ENCODE data around the gene OFD1. TPM values are rescaled to one million over a fixed set of nuclear protein-coding genes. Genes with fewer than 3 reads are reported as not detected.

Gene OFD1
- total and polyA plus RNA-seq, 2 of the 8 experiments (the other 6 are each of a cell fraction or from before 2014, with no cell fraction given), result 8.0 to 23.4 TPM

GRCh38 chrX:13750812-13751211 lies 16.3 kb downstream of the OFD1 start:
- POLR2A ChIA-PET (ENCODE audit: partially characterized antibody), result interaction anchor here (1.5 kb wide), 1 partner anchor 17 kb away, joined by 3 read pairs; no protein-coding TSS in a partner anchor
- H3K4me2 ChIP-seq (ENCODE audit: insufficient read depth in 1 of 2, low read depth in 2 of 2, low read length in 2 of 2), result no peak overlapping the region
- no peak overlapping the region for H4K91ac ChIP-seq (replicated peaks; ENCODE audit: insufficient read length, low read length)
- H3K9ac ChIP-seq (replicated peaks in 1 of 4; ENCODE audit: extremely low read depth in 1 of 4, low read depth in 3 of 4, low read length in 3 of 4), result no peak overlapping the region
- no peaks in the 10 kb centered on the region for H3K27me3 ChIP-seq (replicated peaks in 1 of 4; ENCODE audit: control insufficient read depth in 3 of 4, extremely low read depth in 1 of 4, insufficient read depth in 3 of 4, low read length in 3 of 4)
- no peak overlapping the region for H3K4ac ChIP-seq (replicated peaks; ENCODE audit: insufficient read length, low read depth, low read length)
- H3K79me1 ChIP-seq (ENCODE audit: low read depth, low read length), result no peaks in the 10 kb centered on the region
- H3K36me3 ChIP-seq (ENCODE audit: control insufficient read depth in 2 of 4, insufficient read depth in 4 of 4, low read length in 3 of 4), result peaks cover 0 to 54% (median 7%) of the 10 kb centered on the region in 4 experiments
- no peak overlapping the region for H3K4me3 ChIP-seq (ENCODE audit: extremely low read depth in 1 of 4, insufficient read depth in 2 of 4, low read depth in 3 of 4, low read length in 4 of 4)
- H4K5ac ChIP-seq (ENCODE audit: insufficient read length, low read depth, low read length), result no peak overlapping the region
- H2BK120ac ChIP-seq (replicated peaks; ENCODE audit: low read depth, low read length), result no peak overlapping the region
- no peak overlapping the region for H2BK12ac ChIP-seq (ENCODE audit: low read depth, low read length)
- no peak overlapping the region for H3K27ac ChIP-seq (ENCODE audit: low read depth, low read length)
- CTCF ChIA-PET (ENCODE audit: partially characterized antibody), result interaction anchor here (0.7 to 5.1 kb wide), 6 partner anchors 10 to 285 kb away, joined by 3 to 17 read pairs (median 4); no protein-coding TSS in a partner anchor
- no peak overlapping the region for H3K23ac ChIP-seq (ENCODE audit: insufficient read length)
- H2AK5ac ChIP-seq (ENCODE audit: low read depth, low read length), result no peak overlapping the region
- H3K23me2 ChIP-seq (ENCODE audit: low read depth, low read length), result no peaks in the 10 kb centered on the region
- FAIRE-seq (no peak), DNase-seq (ENCODE audit: low read depth in 1 of 2, low spot score in 2 of 2) (no peak)
- no peak overlapping the region for H2BK20ac ChIP-seq (ENCODE audit: low read length)
- H3K56ac ChIP-seq (replicated peaks; ENCODE audit: insufficient read length, low read depth, low read length), result no peak overlapping the region
- no peak overlapping the region for H3K18ac ChIP-seq (ENCODE audit: extremely low read depth, low read length)
- no peak overlapping the region for H2AFZ ChIP-seq (ENCODE audit: low read length)
- no peaks in the 10 kb centered on the region for H3K9me3 ChIP-seq (ENCODE audit: insufficient read depth in 2 of 2, low read depth in 1 of 2, low read length in 1 of 2)
- peaks cover 0 to 2% of the 10 kb centered on the region in 2 experiments for H4K20me1 ChIP-seq (replicated peaks in 1 of 2; ENCODE audit: control insufficient read depth in 1 of 2, insufficient read depth in 2 of 2, low read length in 2 of 2)
- no peak overlapping the region for H3K14ac ChIP-seq (ENCODE audit: insufficient read length)
- H2BK15ac ChIP-seq (ENCODE audit: low read length), result no peak overlapping the region
- no peak overlapping the region for H4K8ac ChIP-seq (ENCODE audit: extremely low read depth, insufficient read depth, low read length)
- H2BK5ac ChIP-seq (ENCODE audit: low read depth, low read length), result no peak overlapping the region
- no peaks in the 10 kb centered on the region for H3K79me2 ChIP-seq (ENCODE audit: control insufficient read depth in 1 of 2, insufficient read depth in 2 of 2, low read length in 2 of 2)
- H3K4me1 ChIP-seq (replicated peaks in 1 of 4; ENCODE audit: control insufficient read depth in 3 of 4, insufficient read depth in 4 of 4, low read length in 3 of 4), result peaks cover 0 to 2% (median 0%) of the 10 kb centered on the region in 4 experiments; a peak in 1 of 7 replicates
- TF ChIP-seq HDAC2 (IDR thresholded peaks at IDR 0.05; ENCODE audit: borderline replicate concordance in 1 of 2, low read depth in 2 of 2, low read length in 2 of 2) (no peak), SRF (IDR thresholded peaks at IDR 0.05; ENCODE audit: low read depth, low read length) (no peak), KDM5A (IDR thresholded peaks at IDR 0.05; ENCODE audit: low read length) (no peak), TEAD4 (IDR thresholded peaks at IDR 0.05; ENCODE audit: low read depth, low read length) (no peak), TAF1 (IDR thresholded peaks at IDR 0.05; ENCODE audit: low read depth, low read length) (no peak), GABPA (IDR thresholded peaks at IDR 0.05; ENCODE audit: borderline replicate concordance, insufficient read depth, low read length) (no peak), POLR2A (IDR thresholded peaks at IDR 0.05; ENCODE audit: control extremely low read depth in 1 of 2, low read depth in 2 of 2, low read length in 2 of 2) (no peak), SIN3A (conservative IDR thresholded peaks at IDR 0.05 in 1 of 2, IDR thresholded peaks at IDR 0.05 in 1 of 2; ENCODE audit: low read depth in 1 of 2, low read length in 2 of 2) (no peak), MAFK (IDR thresholded peaks at IDR 0.05; ENCODE audit: low read depth, low read length) (no peak), TCF12 (IDR thresholded peaks at IDR 0.05; ENCODE audit: low read depth, low read length) (no peak), YY1 (IDR thresholded peaks at IDR 0.05; ENCODE audit: low read depth, low read length) (no peak), BRCA1 (IDR thresholded peaks at IDR 0.05; ENCODE audit: low read depth, low read length) (no peak), RAD21 (IDR thresholded peaks at IDR 0.05 in 1 of 2, conservative IDR thresholded peaks at IDR 0.05 in 1 of 2; ENCODE audit: low read depth in 2 of 2, low read length in 2 of 2) (no peak), HDAC6 (IDR thresholded peaks at IDR 0.05; ENCODE audit: low read depth, low read length) (no peak), JUND (IDR thresholded peaks at IDR 0.05; ENCODE audit: low read length) (no peak), EZH2 (IDR thresholded peaks at IDR 0.05; ENCODE audit: low read depth, low read length, severe bottlenecking) (no peak)

Data from H1 (cell line).